GM18868 (cell line): ENCODE measurements around the gene ABCF3.
A peak's percentile ranks its signal among the peaks of the same experiment; 100 is the strongest.

Source experiments
- ATAC-seq: cut with Tn5 transposase; IDR thresholded peaks from one replicate; pipeline ENCODE4 v1.9.1; 2021; ENCODE audit warnings: mild to moderate bottlenecking, moderate library complexity; ENCODE audit not compliant: unreplicated experiment

Gene ABCF3

DNA sequence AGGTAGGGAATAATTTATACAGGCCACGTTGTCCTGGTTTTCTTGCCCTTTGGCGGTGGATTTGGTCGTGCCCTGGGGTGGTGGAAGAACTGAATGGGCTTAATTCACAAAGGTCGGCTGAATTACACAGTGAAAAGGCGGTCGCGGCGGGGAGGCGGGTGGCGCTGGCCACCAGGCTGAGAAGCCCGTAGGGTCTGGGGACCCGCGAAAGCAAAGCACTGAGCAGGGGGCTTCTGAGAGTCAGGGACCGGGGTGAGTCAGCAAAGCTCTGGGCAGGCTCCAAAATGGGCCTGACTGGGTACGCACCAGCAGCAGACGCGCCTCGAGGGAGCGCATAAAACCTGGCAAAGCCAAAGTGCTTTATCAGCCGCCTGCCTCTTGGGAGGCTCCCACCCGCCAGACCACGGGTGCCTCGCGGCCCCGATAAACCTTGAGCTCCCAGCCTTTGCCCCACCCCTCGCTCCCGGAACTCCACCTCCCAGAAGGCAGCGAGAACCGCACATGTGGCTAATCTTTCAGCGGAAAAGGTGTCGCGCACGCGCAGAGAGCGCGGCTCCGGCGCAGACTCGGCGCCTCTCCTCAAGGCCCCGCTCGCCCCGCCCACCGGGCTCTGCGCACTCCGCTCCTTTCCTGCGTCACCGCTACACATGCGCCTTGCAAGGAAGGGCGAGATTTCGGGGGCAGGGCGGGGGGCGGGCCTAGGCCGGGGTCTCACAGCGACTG, 377 bp upstream of the ABCF3 start:
- ATAC-seq, result peak; percentile 89

DNA sequence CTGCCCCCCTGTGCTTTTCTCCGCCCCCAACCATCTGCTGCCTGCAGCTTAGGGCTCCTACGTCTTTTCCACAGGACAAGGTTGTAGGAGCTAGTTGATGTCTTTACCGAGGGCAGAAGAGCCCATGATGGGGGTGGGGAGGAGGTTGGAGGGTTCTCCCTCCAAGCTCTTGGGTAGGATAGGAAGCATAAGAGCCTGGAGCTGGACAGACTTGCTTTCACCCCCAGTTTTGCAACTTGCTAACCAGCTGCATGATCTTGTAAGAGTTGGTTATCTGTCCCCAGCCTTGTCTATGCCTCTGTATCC, 856 bp downstream of the ABCF3 start:
- no peak for ATAC-seq

DNA sequence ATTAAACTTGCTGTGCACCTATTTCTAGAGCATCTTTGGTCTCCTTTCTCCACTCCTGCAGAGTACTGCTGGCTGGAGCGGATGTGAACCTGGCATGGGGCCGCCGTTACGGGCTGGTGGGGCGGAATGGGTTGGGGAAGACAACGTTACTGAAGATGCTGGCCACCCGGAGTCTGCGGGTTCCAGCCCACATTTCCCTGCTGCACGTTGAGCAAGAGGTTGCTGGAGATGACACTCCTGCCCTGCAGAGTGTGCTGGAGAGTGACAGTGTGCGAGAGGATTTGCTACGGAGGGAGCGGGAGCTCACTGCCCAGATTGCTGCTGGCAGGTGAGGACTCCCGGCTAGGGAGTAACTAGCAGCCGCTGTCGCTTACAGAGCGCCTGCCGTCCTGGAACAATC, 2.1 kb downstream of the ABCF3 start:
- no peak for ATAC-seq

DNA sequence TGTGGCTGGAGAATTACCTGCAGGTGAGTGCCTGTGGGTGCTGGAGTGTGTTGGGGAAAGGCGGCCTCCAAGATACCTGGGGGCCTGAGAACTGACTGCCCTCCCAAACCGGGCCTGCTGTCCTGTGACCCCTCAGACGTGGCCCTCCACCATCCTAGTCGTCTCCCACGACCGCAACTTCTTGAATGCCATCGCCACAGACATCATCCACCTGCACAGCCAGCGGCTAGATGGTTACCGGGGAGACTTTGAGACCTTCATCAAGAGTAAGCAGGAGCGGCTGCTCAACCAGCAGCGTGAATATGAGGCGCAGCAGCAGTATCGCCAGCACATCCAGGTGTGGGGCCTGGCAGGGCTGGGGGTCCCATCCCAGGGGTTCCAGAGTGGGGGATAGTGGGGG, 3.4 kb downstream of the ABCF3 start:
- ATAC-seq, result no peak

DNA sequence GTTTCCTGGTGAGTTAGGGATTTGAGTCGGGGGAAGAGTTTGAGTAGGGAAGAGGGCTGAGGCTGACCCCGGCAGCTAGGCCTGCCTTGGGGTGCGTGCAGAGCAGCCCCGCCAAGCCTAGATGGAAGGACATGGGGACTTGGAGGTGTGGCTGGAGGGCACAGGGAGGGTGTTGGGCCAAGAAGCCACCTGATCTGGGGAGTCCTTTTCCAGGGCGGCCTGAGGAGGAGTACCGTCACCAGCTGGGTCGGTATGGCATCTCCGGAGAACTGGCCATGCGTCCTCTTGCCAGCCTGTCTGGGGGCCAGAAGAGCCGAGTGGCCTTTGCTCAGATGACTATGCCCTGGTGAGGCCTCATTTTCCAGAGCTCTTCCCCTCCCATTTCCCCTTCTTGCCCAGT, 6.9 kb downstream of the ABCF3 start:
- ATAC-seq, result no peak

DNA sequence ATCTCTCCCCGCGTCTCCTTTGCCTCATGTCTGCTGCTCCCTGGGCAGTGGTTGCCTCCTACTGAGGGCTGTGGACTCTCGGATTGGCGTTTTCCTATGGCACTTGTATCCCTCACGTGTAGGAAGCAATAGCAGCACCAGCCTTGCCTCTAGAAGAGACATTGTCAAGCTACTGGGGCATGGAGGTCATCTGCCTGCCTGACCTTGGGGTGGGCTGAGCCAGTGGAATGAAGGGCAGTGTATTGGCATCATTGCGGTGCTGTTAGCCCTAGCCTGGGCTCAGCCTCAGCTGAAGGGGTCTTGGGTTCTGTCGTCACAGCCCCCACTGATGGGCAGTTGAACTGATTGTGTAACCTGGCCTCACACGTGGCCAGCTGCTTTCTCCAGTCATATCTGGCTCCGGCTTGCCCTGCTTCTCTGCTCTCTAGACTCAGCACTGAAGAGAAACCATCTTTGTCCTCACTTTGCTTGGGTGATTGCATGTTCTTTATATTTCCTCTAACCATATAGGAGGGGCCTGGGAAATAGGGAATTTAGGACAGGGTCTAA, 8.1 kb downstream of the ABCF3 start:
- no peak for ATAC-seq

DNA sequence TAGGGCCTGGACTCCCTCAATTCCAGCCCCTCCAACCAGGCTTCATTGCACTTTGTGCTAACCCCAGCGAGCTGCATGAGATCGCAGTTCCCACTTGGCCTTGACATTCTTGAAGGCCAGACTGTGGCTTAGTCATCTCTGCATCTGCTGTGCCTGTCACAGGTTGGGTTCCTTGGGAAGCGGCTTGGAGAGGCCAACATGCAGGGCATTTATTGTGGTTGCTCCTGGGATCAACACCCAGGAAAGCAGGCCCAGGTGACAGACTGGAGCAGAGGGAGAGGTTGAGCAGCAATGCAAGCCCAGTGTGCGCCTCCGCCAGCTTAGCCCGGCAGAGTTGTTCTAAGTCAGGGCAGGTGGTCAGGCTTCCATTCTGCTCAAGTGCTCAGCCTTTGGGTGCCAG, 10.5 kb downstream of the ABCF3 start:
- ATAC-seq, result no peak

DNA sequence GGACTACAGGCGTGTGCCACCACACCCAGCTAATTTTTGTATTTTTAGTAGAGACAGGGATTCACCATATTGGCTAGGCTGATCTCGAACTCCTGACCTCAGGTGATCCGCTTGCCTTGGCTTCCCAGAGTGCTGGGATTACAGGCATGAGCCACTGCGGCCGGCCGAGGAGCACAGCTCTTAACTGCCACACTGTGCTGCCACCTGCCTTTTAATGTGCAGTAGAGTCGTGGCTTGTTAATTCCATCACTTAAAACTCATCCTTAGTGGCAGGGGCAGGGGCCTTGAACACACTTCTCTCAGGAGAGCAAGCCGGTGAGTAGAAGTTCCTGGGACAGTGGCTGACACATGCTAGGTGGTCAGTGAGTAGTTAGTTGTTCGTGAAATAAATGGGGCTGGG, 12.5 kb downstream of the ABCF3 start:
- ATAC-seq, result no peak

DNA sequence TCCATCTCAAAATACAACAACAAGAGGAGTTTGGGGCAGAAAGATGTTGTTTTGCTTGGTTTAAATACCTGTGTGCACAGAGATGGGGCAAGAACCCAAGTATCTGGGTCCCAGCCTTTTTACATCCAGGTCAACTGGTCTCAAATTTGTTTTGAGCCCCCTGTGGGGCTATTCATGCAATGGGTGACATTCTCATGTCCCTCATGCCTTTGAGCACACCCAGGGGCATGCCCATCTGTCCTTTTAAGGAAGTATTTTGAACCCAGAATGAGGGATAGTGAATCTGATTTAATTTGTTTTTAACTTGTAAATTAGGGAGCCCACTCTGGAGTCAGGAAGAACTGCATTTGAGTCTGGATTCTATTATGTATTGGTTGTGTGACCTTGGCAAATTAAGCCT, 14.8 kb downstream of the ABCF3 start:
- ATAC-seq, result no peak

DNA sequence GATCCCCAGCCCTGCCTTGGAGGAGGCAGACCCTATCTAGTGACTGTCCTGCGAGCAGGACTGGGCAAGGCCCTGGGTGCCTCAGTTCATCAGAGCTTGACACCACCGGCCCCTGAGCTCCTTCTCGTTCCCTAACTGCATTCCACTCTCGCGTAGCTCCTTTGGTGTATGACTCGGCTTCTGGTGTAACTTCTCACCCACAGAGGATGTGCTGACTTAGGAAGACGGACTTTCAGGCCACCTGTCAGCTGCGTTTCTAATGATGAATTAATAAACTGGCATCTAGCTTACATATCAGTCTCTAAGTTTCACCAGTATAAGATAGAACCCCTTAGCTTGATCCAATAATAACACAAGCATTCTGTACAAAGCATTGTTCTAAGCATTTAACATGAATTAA, 17.5 kb downstream of the ABCF3 start:
- ATAC-seq, result no peak

DNA sequence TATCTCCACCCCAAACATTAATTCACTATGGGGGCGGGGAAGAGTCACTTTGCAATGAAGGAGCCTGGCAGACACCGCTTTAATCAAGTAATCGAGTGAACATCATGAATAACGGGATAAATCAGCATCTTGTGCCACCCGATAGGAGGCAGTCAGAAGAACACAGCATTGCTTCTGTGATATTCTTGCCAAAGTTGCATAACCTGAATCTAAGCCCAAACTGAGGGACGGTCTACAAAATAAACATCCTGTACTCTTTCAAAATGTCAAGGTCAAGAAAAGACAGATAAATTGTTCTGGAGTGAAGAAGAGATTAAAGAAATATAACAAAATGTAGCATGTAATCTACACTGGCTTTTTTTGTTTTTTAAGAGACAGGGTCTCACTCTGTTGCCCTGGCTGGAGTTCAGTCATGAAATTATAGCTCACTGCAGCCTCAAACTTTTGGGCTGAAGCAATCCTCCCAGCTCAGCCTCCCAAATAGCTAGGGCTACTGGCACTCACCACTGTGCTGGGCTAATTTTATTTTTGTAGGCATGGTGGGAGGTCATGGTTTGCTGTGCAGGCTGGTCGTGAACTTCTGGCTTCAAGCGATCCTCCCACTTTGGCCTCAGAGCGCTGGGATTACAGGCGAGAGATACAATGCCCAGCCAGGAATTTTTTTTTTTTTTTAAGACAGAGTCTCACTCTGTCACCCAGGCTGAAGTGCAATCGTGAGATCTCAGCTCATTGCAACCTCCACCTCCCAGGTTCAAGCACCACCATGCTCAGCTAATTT, 23.3 kb downstream of the ABCF3 start:
- ATAC-seq, result no peak

DNA sequence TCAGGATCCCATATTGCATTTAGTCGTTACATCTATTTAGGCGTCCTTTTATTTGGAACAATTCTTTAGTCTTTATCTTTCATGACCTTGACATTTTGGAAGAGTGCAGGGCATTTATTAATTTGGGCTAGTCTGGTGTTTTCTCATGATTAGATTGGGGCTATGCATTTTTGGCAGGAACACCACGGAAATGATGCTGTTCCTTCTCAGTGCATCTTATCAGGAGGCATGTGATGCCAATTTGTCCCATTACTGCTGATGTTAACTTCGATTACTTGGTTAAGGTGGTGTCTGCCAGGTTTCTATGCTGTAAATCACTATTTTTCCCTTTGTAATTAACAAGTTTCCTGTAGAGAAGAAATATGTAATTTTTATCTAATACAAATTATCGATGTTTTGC, 25.3 kb downstream of the ABCF3 start:
- ATAC-seq, result no peak

DNA sequence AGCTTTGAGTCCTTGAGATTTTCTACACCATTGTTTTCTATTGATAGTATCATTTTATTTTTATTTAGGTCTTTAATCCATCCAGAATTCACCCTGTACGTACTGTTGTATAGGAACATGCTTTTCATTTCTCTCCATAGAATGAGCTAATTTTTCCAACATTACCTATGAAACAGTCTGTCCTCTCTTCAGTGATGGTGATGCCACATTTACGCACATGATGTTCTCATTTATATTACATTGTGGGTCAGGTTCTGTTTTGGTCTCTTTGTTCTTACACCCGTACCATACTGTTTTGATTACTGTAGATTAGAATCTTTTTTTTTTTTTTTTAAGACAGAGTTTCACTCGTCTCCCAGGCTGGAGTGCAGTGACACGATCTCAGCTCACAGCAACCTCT, 25.7 kb downstream of the ABCF3 start:
- no peak for ATAC-seq

DNA sequence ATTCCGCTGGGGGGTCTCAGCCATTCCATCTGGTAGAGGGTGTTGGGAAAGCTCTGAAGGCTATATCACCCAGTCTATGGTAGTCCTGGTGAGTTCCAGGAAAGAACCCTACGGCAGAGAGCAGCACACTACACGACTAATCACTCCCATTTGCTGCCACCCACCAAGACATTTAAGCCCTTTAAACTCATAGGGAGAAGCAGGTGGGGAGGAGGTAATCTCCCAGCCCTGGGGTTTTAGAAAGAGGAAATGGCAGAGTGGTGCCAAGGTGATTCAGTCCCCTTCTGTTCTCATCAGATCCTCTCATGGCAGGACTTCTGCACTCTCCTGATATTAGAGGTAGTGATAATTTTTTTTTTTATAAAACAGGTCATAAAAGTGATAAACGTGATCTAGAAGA, 32.8 kb downstream of the ABCF3 start:
- no peak for ATAC-seq

DNA sequence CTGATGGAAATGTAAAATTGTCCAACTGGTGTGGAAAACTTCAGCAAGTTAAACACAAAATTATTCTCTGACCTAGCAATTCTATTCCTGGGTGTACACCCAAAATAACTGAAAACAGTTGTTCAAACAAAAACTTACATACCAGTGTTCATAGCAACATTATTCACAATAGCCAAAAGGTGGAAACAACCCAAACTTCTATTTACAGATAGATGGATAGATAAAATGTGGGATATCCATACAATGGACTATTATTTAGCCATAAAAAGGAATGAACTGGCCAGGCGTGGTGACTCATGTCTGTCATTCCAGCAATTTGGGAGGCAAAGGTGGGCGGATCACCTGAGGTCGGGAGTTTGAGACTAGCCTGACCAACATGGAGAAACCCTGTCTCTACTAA, 36.5 kb downstream of the ABCF3 start:
- no peak for ATAC-seq

DNA sequence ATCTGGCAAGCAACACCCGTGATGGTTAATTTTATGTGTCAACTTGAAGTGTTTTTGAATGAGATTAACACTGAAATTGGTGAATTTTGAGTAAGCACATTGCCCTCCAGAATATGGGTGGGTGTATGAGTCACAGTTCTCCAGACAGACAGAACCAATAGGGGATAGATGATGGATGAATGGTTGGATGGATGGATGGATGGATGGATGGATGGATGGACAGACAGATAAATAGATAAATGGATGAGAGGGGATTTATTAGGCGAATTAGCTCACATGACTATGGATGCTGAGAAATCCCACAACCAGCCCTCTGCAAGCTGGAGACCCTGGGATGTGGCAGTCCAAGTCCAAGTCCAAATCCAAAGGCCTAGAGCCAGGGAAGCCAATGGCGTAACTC, 37.9 kb downstream of the ABCF3 start:
- no peak for ATAC-seq

DNA sequence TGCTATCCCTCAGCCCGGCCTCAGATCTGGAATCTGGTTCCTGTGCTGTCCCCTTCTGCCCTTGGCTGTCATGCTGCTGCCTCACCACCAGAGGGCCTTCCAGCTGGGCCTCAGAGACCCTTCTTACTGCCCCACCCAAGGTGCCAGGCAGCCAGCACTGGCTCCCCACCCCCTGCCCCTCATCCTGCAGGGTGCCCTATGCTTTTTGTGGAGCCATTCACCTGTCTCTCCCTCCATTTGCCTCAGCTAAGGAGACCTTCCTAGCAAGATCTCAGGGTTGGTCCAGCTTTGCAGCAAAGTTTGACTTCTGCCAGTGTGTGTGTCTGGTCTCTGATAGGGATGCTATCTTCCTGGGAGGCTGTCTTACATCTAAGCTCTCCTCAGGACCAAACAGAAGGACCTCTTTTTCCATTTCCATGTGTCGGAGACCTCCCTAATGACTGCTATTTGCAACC, 41.5 kb downstream of the ABCF3 start:
- peak; percentile 43 for ATAC-seq

DNA sequence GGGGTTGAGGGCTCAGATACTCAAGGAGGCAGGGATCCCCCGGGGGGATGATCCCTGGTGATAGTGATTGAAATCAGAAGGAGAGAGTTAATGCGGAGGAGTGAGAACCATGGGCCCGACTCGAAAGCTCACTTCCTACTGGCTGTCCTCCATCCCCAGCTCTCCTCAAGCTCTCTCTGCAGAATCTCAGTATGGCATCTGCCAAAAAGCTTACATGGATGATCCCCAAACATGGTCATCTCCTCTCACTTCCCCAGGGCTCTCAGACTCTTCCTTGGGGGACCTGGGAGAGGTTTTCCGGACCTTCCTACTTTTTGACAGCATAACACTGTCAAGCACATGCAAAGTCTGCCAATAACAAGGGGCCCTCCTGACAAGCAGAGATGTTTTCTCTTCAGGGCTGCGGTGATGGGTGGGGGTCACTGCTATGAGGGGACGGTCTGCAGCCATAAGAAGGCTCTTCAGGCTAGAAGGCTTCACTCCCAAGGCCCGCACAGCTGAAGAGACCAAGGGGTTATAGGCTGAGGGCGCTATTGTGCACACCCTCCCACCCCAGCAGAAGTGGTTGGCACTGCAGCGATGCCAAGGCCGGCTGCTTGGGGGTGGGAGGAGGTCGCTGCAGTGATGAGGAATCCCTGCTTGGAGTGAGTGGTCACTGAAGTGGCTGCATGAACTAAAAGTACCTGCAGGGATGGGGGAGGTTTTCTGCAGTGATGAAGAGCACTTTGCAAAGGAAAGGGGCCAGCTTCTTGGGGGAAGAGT, 42.6 kb downstream of the ABCF3 start:
- ATAC-seq, result no peak

DNA sequence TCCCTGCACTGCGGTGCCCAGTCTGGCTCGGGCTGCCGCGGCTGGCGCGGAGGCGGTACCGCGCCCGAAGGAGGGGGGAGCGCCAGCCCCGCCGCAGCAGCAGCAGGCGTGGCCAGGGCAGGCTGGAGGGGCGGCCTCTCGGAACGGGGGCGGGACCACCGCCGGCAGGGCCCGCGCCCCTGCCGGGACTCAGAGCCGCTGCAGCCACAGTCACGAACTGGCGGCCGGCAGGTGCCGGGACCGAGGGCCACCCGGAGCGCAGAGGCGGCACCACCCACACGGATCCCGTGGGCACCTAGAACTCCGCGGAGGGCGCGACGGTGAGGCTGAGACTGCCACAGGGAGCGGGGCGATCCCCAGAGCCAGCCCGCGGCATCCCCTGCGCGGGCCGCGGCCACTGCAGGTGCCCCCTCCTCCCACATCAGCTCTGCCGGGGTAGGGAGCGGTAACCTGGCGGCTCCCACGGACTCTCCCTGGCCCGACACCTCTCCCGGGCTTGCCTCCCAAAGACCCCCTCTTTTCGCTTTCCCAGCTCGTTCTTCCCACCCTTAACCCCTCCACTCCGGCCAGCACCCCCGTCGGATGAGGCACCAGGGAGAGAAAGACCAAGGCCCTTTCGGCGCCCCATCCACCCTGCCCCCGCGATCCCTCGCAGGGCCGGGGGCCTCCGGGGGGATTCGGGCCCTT, 43.5 kb downstream of the ABCF3 start, which contains the start of gene VWA5B2:
TSS of gene VWA5B2 (plus strand) at position 192 of the 687 bp plus-strand sequence. CDS start 944 bp downstream, outside the sequence.
- peak; percentile 86 for ATAC-seq

DNA sequence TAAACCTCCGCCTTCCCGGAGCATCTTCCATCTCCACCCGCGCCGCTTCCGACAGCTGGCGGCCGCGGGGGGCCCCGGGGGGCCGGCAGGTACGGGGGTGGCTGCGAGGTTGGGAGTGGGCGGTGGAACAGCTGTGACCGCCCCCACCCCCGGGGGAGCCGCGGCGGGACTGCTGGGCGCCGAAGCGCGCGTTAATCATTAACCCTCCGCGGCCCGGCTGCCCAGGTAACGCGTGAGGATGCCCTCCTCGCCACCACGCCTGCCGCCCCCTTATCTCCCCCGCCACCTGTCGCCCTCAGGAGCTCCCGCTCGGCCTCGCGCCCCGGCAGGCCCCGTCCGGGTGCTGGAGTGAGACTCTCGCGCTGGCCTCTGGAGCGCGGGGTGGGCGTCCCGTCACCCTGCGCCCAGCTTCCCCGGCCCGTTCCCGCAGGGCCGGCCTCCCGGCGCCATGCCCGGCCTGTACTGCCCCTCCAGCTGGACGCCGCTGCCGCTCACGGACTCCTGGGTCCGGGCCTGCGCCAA, 44.1 kb downstream of the ABCF3 start:
- no peak for ATAC-seq
